Naive thymus-derived CD4-positive, alpha-beta T cell (primary cell): ENCODE measurements around the gene AMIGO2. TPM values are rescaled to one million over a fixed set of nuclear protein-coding genes. Genes with fewer than 3 reads are reported as not detected.

Experiments
- ATAC-seq: fragments of 150-1000 bp; cut with Tn5 transposase; 2 replicates; pipeline ENCODE4 v1.10.0; 2021; ENCODE audit warnings: mild to moderate bottlenecking, moderate library complexity
- CTCF ChIA-PET: fragments of 350-600 bp; sonication (Branson Sonifier 250); formaldehyde crosslinking; loops from one replicate; lab custom pipeline; 2021; ENCODE audit warnings: antibody characterized with exemption; lab: Charles Lee
- POLR2A ChIA-PET: fragments of 350-600 bp; sonication (Branson Sonifier 250); formaldehyde crosslinking; loops from one replicate; lab custom pipeline; 2021; ENCODE audit warnings: antibody characterized with exemption, inconsistent platforms; lab: Charles Lee
- DNase-seq, 9 donors: peaks; one replicate each; pipeline versions ENCODE4 v3.0.0 to v3.0.0-alpha.2; 2020 to 2022; ENCODE audit warnings: mixed read lengths in 1 of 9
- H3K27ac ChIP-seq: one replicate; pipeline ENCODE4 v1.7.0; 2013; ENCODE audit warnings: mild to moderate bottlenecking, low read depth, low read length, moderate library complexity
- H3K27me3 ChIP-seq, 2 donors: one replicate each; pipeline ENCODE4 v1.7.0; 2013; ENCODE audit warnings: low read length in 2 of 2, mild to moderate bottlenecking in 2 of 2, moderate library complexity in 2 of 2; ENCODE audit not compliant: control insufficient read depth in 2 of 2, insufficient read depth in 2 of 2
- H3K36me3 ChIP-seq, 3 experiments: 1 replicate in 2 of 3; 2 replicates in 1 of 3; pipeline ENCODE4 v1.7.0; 2013; ENCODE audit warnings: low read length in 3 of 3, mild to moderate bottlenecking in 3 of 3, moderate library complexity in 1 of 3; ENCODE audit not compliant: insufficient read depth in 3 of 3, control insufficient read depth in 2 of 3
- H3K4me1 ChIP-seq, 2 donors: one replicate each; pipeline ENCODE4 v1.7.0; 2013; ENCODE audit warnings: low read length in 2 of 2, mild to moderate bottlenecking in 2 of 2, moderate library complexity in 1 of 2; ENCODE audit not compliant: control insufficient read depth in 2 of 2, insufficient read depth in 2 of 2
- H3K4me3 ChIP-seq: 2 replicates; pipeline ENCODE4 v1.7.0; 2013; ENCODE audit warnings: mild to moderate bottlenecking, low read length
- H3K9me3 ChIP-seq, 3 experiments: 1 replicate in 2 of 3; 2 replicates in 1 of 3; pipeline ENCODE4 v1.7.0; 2013; ENCODE audit warnings: low read length in 3 of 3; ENCODE audit not compliant: control insufficient read depth in 2 of 3
- H3K27ac Mint-ChIP-seq, 9 donors: one replicate each; pipeline ENCODE4 v1.8.0; 2020 to 2022; ENCODE audit warnings: mixed read lengths in 9 of 9, mild to moderate bottlenecking in 8 of 9, moderate library complexity in 5 of 9, inconsistent platforms in 2 of 9
- H3K27me3 Mint-ChIP-seq, 5 donors: one replicate each; pipeline ENCODE4 v1.8.0; 2021 to 2022; ENCODE audit warnings: mixed read lengths in 5 of 5, mild to moderate bottlenecking in 1 of 5
- H3K36me3 Mint-ChIP-seq, 5 donors: one replicate each; pipeline ENCODE4 v1.8.0; 2020 to 2022; ENCODE audit warnings: mixed read lengths in 5 of 5, mild to moderate bottlenecking in 3 of 5, inconsistent platforms in 1 of 5
- H3K4me1 Mint-ChIP-seq, 7 donors: one replicate each; pipeline ENCODE4 v1.8.0; 2020 to 2022; ENCODE audit warnings: mixed read lengths in 7 of 7, mild to moderate bottlenecking in 3 of 7, inconsistent platforms in 1 of 7
- H3K4me3 Mint-ChIP-seq, 10 donors: one replicate each; pipeline ENCODE4 v1.8.0; 2020 to 2022; ENCODE audit warnings: mild to moderate bottlenecking in 10 of 10, mixed read lengths in 10 of 10, moderate library complexity in 6 of 10, inconsistent platforms in 2 of 10
- H3K9me3 Mint-ChIP-seq, 11 donors: one replicate each; pipeline ENCODE4 v1.8.0; 2020 to 2022; ENCODE audit warnings: mixed read lengths in 11 of 11, mild to moderate bottlenecking in 4 of 11, inconsistent platforms in 1 of 11, moderate library complexity in 1 of 11
- intact Hi-C, 2 donors: fragments of 100-400 bp; cut with micrococcal nuclease; formaldehyde crosslinking; loops; one replicate each; pipeline ENCODE4 v1.15.1; 2023
- polyA plus RNA-seq, 2 donors: library from polyadenylated mRNA; unstranded; fragments of 300-500 nt; fragmentation: Illumina TruSeq; gene quantifications; one replicate each; pipeline ENCODE4 v1.2.3, GENCODE V29; 2021
- total RNA-seq, 6 experiments: library from RNA in 5 of 6; stranded (reverse) in 5 of 6; gene quantifications; 1 replicate in 5 of 6; 2 replicates in 1 of 6; pipeline ENCODE4 v1.2.3 and lab custom pipeline; 2021 to 2026

The AMIGO2 gene
- total and polyA plus RNA-seq, 7 experiments from 2014 or later: 6.8 to 30.4 (median 13.4) TPM

GRCh38 chr12:47085815-47086252 lies 6.1 kb upstream of the AMIGO2 start:
- POLR2A ChIA-PET: interaction anchor here (0.5 to 1.6 kb wide), 6 partner anchors 7 to 618 kb away, joined by 3 to 4 read pairs (median 3); no protein-coding TSS in a partner anchor
- no peaks in the 10 kb centered on the region for H3K27me3 ChIP-seq
- no peaks in the 10 kb centered on the region for H3K9me3 ChIP-seq
- peaks cover 0 to 17% (median 8%) of the 10 kb centered on the region in 11 donors for H3K9me3 Mint-ChIP-seq
- ATAC-seq: peak; percentile 85
- peaks cover 38 to 42% of the 10 kb centered on the region in 2 donors for H3K4me1 ChIP-seq
- DNase-seq: peak in 5 of 9 donors; percentile 26 to 54 (median 32)
- peak overlapping the region in 9 of 10 donors; percentile 8 to 85 (median 30) for H3K4me3 Mint-ChIP-seq
- no peaks in the 10 kb centered on the region for H3K36me3 ChIP-seq
- H3K27ac ChIP-seq: no peak overlapping the region
- intact Hi-C loops: loop anchor here in 1 of 2 donors (2.0 kb wide), 1 partner anchor 59 kb away; no protein-coding TSS in a partner anchor
- CTCF ChIA-PET: interaction anchor here (0.7 to 1.4 kb wide), 2 partner anchors 16 to 63 kb away, joined by 3 read pairs; no protein-coding TSS in a partner anchor
- no peaks in the 10 kb centered on the region for H3K27me3 Mint-ChIP-seq
- H3K27ac Mint-ChIP-seq: peak overlapping the region; percentile 8 to 99 (median 81)
- H3K36me3 Mint-ChIP-seq: peaks cover 6 to 18% (median 16%) of the 10 kb centered on the region in 5 donors
- H3K4me1 Mint-ChIP-seq: peaks cover 42 to 74% (median 61%) of the 10 kb centered on the region in 7 donors
- H3K4me3 ChIP-seq: peak overlapping the region; percentile 3

- Histone ChIP-seq H3K27me3 (no peaks in the 10 kb centered on the region), H3K9me3 (no peaks in the 10 kb centered on the region), H3K36me3 (peaks cover 0 to 7% (median 0%) of the 10 kb centered on the region in 3 experiments), H3K4me1 (peaks cover 38 to 42% of the 10 kb centered on the region in 2 donors), H3K27ac (peak overlapping the region; percentile 30), H3K4me3 (no peak overlapping the region)
- ATAC-seq: no peak
- ChIA-PET POLR2A (interaction anchor here (1.0 to 1.5 kb wide), 2 partner anchors 109 to 142 kb away, joined by 3 to 4 read pairs; no protein-coding TSS in a partner anchor), CTCF (no interaction called here)
- Mint-ChIP-seq H3K27ac (peak overlapping the region in 8 of 9 donors; percentile 70 to 99 (median 86)), H3K4me1 (peaks cover 45 to 77% (median 61%) of the 10 kb centered on the region in 7 donors), H3K9me3 (peaks cover 0 to 7% (median 0%) of the 10 kb centered on the region in 11 donors), H3K4me3 (peak overlapping the region in 7 of 10 donors; percentile 6 to 85 (median 24)), H3K36me3 (peaks cover 0 to 4% (median 1%) of the 10 kb centered on the region in 5 donors), H3K27me3 (no peaks in the 10 kb centered on the region)
- no peak for DNase-seq
- intact Hi-C loops: loop anchor here (1.0 to 5.0 kb wide), 3 partner anchors 43 to 820 kb away; partner anchors contain the start of gene VDR (in 1 of the 2)
Observed at GRCh38 chr12:47084172-47084571, 4.4 kb upstream of the AMIGO2 start.

DNA sequence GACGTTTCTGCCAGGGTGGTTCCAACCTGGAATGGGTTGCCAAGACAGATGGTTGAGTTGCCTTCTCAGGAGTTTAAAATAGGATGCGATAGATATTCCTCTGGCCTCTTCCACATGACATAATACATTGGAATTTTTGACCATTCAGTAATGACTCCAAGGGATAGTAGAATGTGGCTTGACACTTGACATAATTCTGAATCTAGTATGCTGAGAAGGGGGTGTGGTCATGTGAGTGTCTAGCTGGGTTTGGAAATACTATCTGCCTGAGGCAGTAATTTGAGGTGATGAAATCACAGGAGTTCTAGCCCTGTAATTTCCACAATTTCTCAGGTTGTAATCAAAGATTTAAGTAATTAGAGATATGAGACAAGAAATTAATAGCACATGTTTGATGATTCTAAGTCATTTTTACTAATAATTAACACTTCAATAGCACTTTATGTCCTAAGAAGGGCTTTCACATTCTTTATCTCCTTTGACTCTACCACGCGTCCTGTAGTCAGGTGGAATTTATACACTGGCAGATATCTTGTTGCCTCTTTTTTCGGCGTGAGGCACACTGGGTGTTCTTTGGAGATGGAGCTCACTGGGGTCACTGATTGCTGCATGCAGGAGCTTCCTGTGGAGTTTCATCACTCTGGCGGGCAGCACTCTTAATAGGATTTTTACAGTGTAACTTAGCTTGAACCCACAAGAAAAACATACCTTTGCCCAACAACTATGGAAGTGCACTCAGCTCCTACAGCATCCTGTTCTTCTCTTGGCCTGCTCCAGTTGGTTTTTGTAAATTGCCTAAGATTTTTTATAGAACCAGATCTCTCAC lies 3.2 kb upstream of the AMIGO2 start:
- Mint-ChIP-seq H3K4me1 (peaks cover 51 to 86% (median 72%) of the 10 kb centered on the region in 7 donors), H3K36me3 (peaks cover 0 to 4% (median 0%) of the 10 kb centered on the region in 5 donors), H3K9me3 (peaks cover 0 to 3% (median 0%) of the 10 kb centered on the region in 11 donors), H3K4me3 (peak overlapping the region in 6 of 10 donors; percentile 3 to 85 (median 14)), H3K27me3 (no peaks in the 10 kb centered on the region), H3K27ac (peak overlapping the region; percentile 14 to 99 (median 92))
- ATAC-seq: no peak
- Histone ChIP-seq H3K27ac (peak overlapping the region; percentile 20), H3K4me1 (peaks cover 45 to 49% of the 10 kb centered on the region in 2 donors), H3K9me3 (no peaks in the 10 kb centered on the region), H3K4me3 (no peak overlapping the region), H3K27me3 (no peaks in the 10 kb centered on the region), H3K36me3 (peaks cover 0 to 7% (median 0%) of the 10 kb centered on the region in 3 experiments)
- DNase-seq: no peak
- ChIA-PET CTCF (interaction anchor here (0.6 kb wide), 1 partner anchor 27 kb away, joined by 3 read pairs; no protein-coding TSS in a partner anchor), POLR2A (interaction anchor here (0.6 to 5.9 kb wide), 10 partner anchors 11 to 224 kb away, joined by 3 to 34 read pairs (median 4); no protein-coding TSS in a partner anchor)
- intact Hi-C loops: loop anchor here (2.0 to 5.0 kb wide), 2 partner anchors 44 to 1090 kb away; no protein-coding TSS in a partner anchor

DNA sequence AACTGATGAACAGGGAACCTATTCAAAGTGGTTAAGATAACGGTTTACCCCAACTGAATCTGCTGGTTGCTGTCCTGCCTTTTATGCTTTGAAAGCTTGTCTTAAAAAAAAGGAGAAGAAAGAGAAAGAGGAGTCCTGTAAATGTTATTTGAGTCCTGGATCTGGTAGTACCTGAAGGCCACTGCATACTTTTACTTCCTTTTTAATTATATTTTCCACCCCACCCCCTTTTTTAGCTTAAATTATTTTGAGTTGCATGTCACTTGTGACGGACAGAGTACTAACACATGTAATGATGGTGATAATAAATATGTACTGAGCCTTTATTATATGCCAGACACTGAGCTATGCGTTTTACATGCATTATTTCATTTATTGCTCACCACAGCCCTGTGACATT lies 2.5 kb upstream of the AMIGO2 start:
- Mint-ChIP-seq H3K4me1 (peaks cover 52 to 89% (median 79%) of the 10 kb centered on the region in 7 donors), H3K9me3 (peaks cover 0 to 3% (median 0%) of the 10 kb centered on the region in 11 donors), H3K27me3 (no peaks in the 10 kb centered on the region), H3K4me3 (peak overlapping the region in 6 of 10 donors; percentile 6 to 100 (median 51)), H3K36me3 (peaks cover 0 to 9% (median 4%) of the 10 kb centered on the region in 5 donors), H3K27ac (peak overlapping the region in 8 of 9 donors; percentile 23 to 99 (median 96))
- CTCF ChIA-PET: interaction anchor here (0.7 to 0.8 kb wide), 2 partner anchors 287 to 936 kb away, joined by 3 read pairs; no protein-coding TSS in a partner anchor
- Histone ChIP-seq H3K4me1 (peaks cover 51 to 55% of the 10 kb centered on the region in 2 donors), H3K4me3 (no peak overlapping the region), H3K36me3 (peaks cover 0 to 7% (median 0%) of the 10 kb centered on the region in 3 experiments), H3K27ac (peak overlapping the region; percentile 80), H3K27me3 (no peaks in the 10 kb centered on the region), H3K9me3 (no peaks in the 10 kb centered on the region)
- intact Hi-C loops: loop anchor here (2.0 to 5.0 kb wide), 2 partner anchors 45 to 1089 kb away; no protein-coding TSS in a partner anchor
- POLR2A ChIA-PET: interaction anchor here (1.3 to 5.9 kb wide), 5 partner anchors 11 to 225 kb away, joined by 3 to 34 read pairs (median 5); no protein-coding TSS in a partner anchor
- DNase-seq (no peak), ATAC-seq (no peak)

- no peaks in the 10 kb centered on the region for H3K27me3 Mint-ChIP-seq
- Histone ChIP-seq H3K27ac (peak overlapping the region; percentile 80), H3K36me3 (peaks cover 0 to 7% (median 0%) of the 10 kb centered on the region in 3 experiments), H3K4me3 (peak overlapping the region; percentile 84), H3K27me3 (no peaks in the 10 kb centered on the region), H3K4me1 (peaks cover 53 to 58% of the 10 kb centered on the region in 2 donors), H3K9me3 (no peaks in the 10 kb centered on the region)
- peak; percentile 59 for ATAC-seq
- peaks cover 54 to 91% (median 82%) of the 10 kb centered on the region in 7 donors for H3K4me1 Mint-ChIP-seq
- H3K4me3 Mint-ChIP-seq: peak overlapping the region; percentile 85 to 100 (median 96)
- H3K36me3 Mint-ChIP-seq: peaks cover 0 to 9% (median 4%) of the 10 kb centered on the region in 5 donors
- H3K9me3 Mint-ChIP-seq: peaks cover 0 to 3% (median 0%) of the 10 kb centered on the region in 11 donors
- peak overlapping the region; percentile 85 to 99 (median 96) for H3K27ac Mint-ChIP-seq
- peak in 8 of 9 donors; percentile 38 to 58 (median 48) for DNase-seq
- intact Hi-C loops: loop anchor here (1.0 to 5.0 kb wide), 3 partner anchors 46 to 226 kb away; no protein-coding TSS in a partner anchor
- ChIA-PET CTCF (interaction anchor here (0.6 to 3.3 kb wide), 6 partner anchors 11 to 226 kb away, joined by 3 to 12 read pairs (median 6); no protein-coding TSS in a partner anchor), POLR2A (interaction anchor here (1.6 to 5.9 kb wide), 11 partner anchors 11 to 317 kb away, joined by 3 to 58 read pairs (median 16); no protein-coding TSS in a partner anchor)
Observed at GRCh38 chr12:47080725-47081502, 1.2 kb upstream of the AMIGO2 start.
